ENCODE measurements around the gene PTEN. TPM values are rescaled to one million over a fixed set of nuclear protein-coding genes. Genes with fewer than 3 reads are reported as not detected.

PTEN gene
- total and polyA plus RNA-seq, 9 of the 15 experiments (the other 6 are each of a cell fraction or from before 2014, with no cell fraction given), result 8.4 to 56.9 (median 22.2) TPM

DNA sequence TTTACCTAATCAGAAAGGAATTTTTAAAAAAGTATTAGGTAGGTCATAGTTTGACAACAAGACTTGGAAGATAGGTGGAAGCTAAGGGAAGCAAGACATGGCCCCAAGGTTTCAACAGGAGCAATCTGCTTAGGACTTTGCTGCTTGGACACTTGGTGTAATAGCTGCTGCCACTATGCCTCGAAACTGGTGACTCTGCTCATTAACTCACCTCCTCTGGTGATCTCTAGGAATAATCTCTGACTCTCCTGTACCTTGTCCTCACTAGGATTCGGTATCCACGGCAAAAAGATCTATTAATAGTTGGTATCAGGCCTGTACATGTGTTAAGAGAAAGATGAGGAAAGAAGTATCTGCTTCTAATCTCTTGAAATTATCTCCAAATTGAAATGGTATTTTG, 53.1 kb downstream of the PTEN start:
- no peaks in the 10 kb centered on the region for H4K20me1 ChIP-seq (replicated peaks; ENCODE audit: control insufficient read depth, insufficient read depth, low read length)
- 5% methylated on average over 3 of the region's 3 CpGs for WGBS (ENCODE audit: insufficient coverage, low coverage, missing lambda C conversion rate)
- in situ Hi-C loops (cut with MboI), result no loop called here
- BruUV-seq (replicated peaks), result no TSS peak
- no peaks in the 10 kb centered on the region for H3K9me1 ChIP-seq (ENCODE audit: control insufficient read depth, insufficient read depth, low read length)
- DNase-seq (ENCODE audit: extremely low read depth in 1 of 4, low spot score in 3 of 4), result peak in 2 of 4 experiments; percentile 6 to 22
- intact Hi-C loops (cut with micrococcal nuclease), result no loop called here
- no peak overlapping the region for H3K4me2 ChIP-seq (ENCODE audit: insufficient read depth, low read length)
- no peak overlapping the region; the same call in 2 of the 3 replicates for H3K27ac ChIP-seq (ENCODE audit: extremely low read depth, low read depth, low read length)
- FAIRE-seq, result no peak
- H3K9ac ChIP-seq (ENCODE audit: insufficient read depth in 1 of 2, low read depth in 2 of 2, low read length in 2 of 2), result no peak overlapping the region
- POLR2A ChIA-PET, result no interaction called here
- CTCF ChIA-PET (ENCODE audit: low intra/inter-chr PET ratio), result no interaction called here
- peaks cover 3% of the 10 kb centered on the region; the same call in 1 of the 2 replicates for H3K9me3 ChIP-seq (replicated peaks; ENCODE audit: control insufficient read depth, insufficient read depth, low read depth, low read length)
- no peak overlapping the region for H3K4me3 ChIP-seq
- peaks cover 88% of the 10 kb centered on the region for H3K79me2 ChIP-seq (ENCODE audit: control insufficient read depth, insufficient read depth, low read length)
- peaks cover 7% of the 10 kb centered on the region; the same call in 1 of the 3 replicates for H3K36me3 ChIP-seq (ENCODE audit: control insufficient read depth, insufficient read depth, low read length)
- H2AFZ ChIP-seq (ENCODE audit: low read depth, low read length), result no peak overlapping the region
- peak; percentile 83 for ATAC-seq
- peaks cover 0 to 3% of the 10 kb centered on the region in 2 experiments; a peak in 1 of 5 replicates for H3K4me1 ChIP-seq (replicated peaks in 1 of 2; ENCODE audit: control insufficient read depth in 2 of 2, insufficient read depth in 2 of 2, low read length in 2 of 2)
- no peaks in the 10 kb centered on the region for H3K27me3 ChIP-seq (ENCODE audit: control insufficient read depth in 2 of 2, insufficient read depth in 2 of 2, low read length in 2 of 2)
- TF ChIP-seq POLR2A (conservative IDR thresholded peaks at IDR 0.05) (no peak), NFRKB (IDR thresholded peaks at IDR 0.05; ENCODE audit: low read depth) (no peak)
- TF ChIP-seq, protein P1, sequence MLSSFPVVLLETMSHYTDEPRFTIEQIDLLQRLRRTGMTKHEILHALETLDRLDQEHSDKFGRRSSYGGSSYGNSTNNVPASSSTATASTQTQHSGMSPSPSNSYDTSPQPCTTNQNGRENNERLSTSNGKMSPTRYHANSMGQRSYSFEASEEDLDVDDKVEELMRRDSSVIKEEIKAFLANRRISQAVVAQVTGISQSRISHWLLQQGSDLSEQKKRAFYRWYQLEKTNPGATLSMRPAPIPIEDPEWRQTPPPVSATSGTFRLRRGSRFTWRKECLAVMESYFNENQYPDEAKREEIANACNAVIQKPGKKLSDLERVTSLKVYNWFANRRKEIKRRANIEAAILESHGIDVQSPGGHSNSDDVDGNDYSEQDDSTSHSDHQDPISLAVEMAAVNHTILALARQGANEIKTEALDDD (IDR thresholded peaks at IDR 0.05), result peak; percentile 46; the same call in 1 of the 2 replicates

DNA sequence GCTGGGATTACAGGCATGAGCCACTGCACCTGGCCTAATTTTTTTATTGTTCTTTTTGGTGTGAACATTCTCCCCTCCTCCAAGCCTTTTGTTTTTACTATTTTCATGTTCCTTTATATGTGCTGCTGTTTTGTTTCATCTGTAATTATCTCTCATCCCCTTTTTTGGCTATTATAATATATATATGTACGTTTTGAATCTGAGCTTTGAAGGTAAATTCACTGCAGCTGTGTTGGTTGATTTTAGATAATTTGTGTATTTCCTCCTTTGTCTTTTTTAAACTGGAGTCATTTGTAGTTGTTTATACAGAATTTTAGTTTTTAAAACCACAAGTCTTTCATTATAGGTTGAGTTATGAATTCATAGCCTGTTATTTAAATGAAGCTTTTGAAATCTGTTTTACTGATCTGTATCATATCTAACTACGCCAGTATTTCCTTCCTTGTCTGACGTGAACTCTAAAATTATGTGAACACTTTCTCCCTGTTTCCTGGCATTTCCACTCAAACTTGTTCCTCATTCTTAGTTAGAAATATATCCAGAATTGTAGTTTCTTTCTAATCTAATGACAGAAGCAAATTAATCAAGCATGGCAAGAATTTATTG, 54.9 kb downstream of the PTEN start:
- H3K4me3 ChIP-seq, result no peak overlapping the region
- no peak for DNase-seq (ENCODE audit: extremely low read depth in 1 of 4, low spot score in 3 of 4)
- H4K20me1 ChIP-seq (replicated peaks; ENCODE audit: control insufficient read depth, insufficient read depth, low read length), result no peaks in the 10 kb centered on the region
- POLR2A ChIA-PET, result interaction anchor here (0.6 to 1.4 kb wide), 4 partner anchors 9 to 189 kb away, joined by 3 to 4 read pairs (median 4); no protein-coding TSS in a partner anchor
- H3K4me2 ChIP-seq (ENCODE audit: insufficient read depth, low read length), result no peak overlapping the region
- H3K36me3 ChIP-seq (ENCODE audit: control insufficient read depth, insufficient read depth, low read length), result peaks cover 9% of the 10 kb centered on the region; the same call in 1 of the 3 replicates
- H3K27ac ChIP-seq (ENCODE audit: extremely low read depth, low read depth, low read length), result no peak overlapping the region
- BruUV-seq (replicated peaks), result no TSS peak
- no peak overlapping the region for H3K9ac ChIP-seq (ENCODE audit: insufficient read depth in 1 of 2, low read depth in 2 of 2, low read length in 2 of 2)
- no peak overlapping the region for H2AFZ ChIP-seq (ENCODE audit: low read depth, low read length)
- 8% methylated on average over 3 of the region's 3 CpGs for WGBS (ENCODE audit: insufficient coverage, low coverage, missing lambda C conversion rate)
- intact Hi-C loops (cut with micrococcal nuclease) (no loop called here), in situ Hi-C loops (cut with MboI) (no loop called here)
- CTCF ChIA-PET (ENCODE audit: low intra/inter-chr PET ratio), result no interaction called here
- no peak for ATAC-seq
- no peak for FAIRE-seq
- H3K9me1 ChIP-seq (ENCODE audit: control insufficient read depth, insufficient read depth, low read length), result no peaks in the 10 kb centered on the region
- H3K9me3 ChIP-seq (replicated peaks; ENCODE audit: control insufficient read depth, insufficient read depth, low read depth, low read length), result no peaks in the 10 kb centered on the region
- H3K27me3 ChIP-seq (ENCODE audit: control insufficient read depth in 2 of 2, insufficient read depth in 2 of 2, low read length in 2 of 2), result no peaks in the 10 kb centered on the region
- peaks cover 0 to 3% of the 10 kb centered on the region in 2 experiments; a peak in 1 of 5 replicates for H3K4me1 ChIP-seq (replicated peaks in 1 of 2; ENCODE audit: control insufficient read depth in 2 of 2, insufficient read depth in 2 of 2, low read length in 2 of 2)
- TF ChIP-seq, protein P2, sequence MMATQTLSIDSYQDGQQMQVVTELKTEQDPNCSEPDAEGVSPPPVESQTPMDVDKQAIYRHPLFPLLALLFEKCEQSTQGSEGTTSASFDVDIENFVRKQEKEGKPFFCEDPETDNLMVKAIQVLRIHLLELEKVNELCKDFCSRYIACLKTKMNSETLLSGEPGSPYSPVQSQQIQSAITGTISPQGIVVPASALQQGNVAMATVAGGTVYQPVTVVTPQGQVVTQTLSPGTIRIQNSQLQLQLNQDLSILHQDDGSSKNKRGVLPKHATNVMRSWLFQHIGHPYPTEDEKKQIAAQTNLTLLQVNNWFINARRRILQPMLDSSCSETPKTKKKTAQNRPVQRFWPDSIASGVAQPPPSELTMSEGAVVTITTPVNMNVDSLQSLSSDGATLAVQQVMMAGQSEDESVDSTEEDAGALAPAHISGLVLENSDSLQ (IDR thresholded peaks at IDR 0.05), result no peak
- no peak for TF ChIP-seq PCBP2 (IDR thresholded peaks at IDR 0.05; ENCODE audit: low read depth, low read length, poor library complexity, severe bottlenecking)
- H3K79me2 ChIP-seq (ENCODE audit: control insufficient read depth, insufficient read depth, low read length), result peaks cover 88% of the 10 kb centered on the region

All from K562 (cell line).